Testis (tissue), 2 donors: Measurements from ENCODE around the gene SPINK2.

Source experiments
- CTCF ChIP-seq, 3 experiments: fragments of 450-650 bp in 2 of 3; fragments of 200-600 bp in 1 of 3; sonication (generic) in 1 of 3; IDR thresholded peaks; one replicate each; pipeline ENCODE4 v1.5.1; 2016 to 2019; ENCODE audit warnings: antibody characterized with exemption in 3 of 3, mild to moderate bottlenecking in 2 of 3, moderate library complexity in 1 of 3
- POLR2A ChIP-seq: fragments of 450-650 bp; IDR thresholded peaks from one replicate; pipeline ENCODE4 v1.6.1; 2017; ENCODE audit warnings: antibody characterized with exemption, mild to moderate bottlenecking, moderate library complexity

GRCh38 chr4:56768316-56768715 is 53.2 kb downstream of the SPINK2 start:
- TF ChIP-seq CTCF (IDR thresholded peaks at IDR 0.05) (no peak), POLR2A (no peak)
